NT2/D1 (cell line): ENCODE measurements around the gene SLC30A9.

ENCODE experiments used
- YY1 ChIP-seq: IDR thresholded peaks from 2 replicates; pipeline ENCODE4 v1.6.1; 2011; ENCODE audit not compliant: insufficient read length, insufficient read depth
- ZNF274 ChIP-seq: IDR thresholded peaks from 2 replicates; pipeline ENCODE4 v1.6.1; 2011; ENCODE audit warnings: mild to moderate bottlenecking, low read depth, low read length

GRCh38 chr4:42104521-42104920, 114.2 kb downstream of the SLC30A9 start:
- no peak for TF ChIP-seq ZNF274
- TF ChIP-seq YY1 = no peak
